K562 (cell line): ENCODE measurements around the gene AACS. TPM values are rescaled to one million over a fixed set of nuclear protein-coding genes. Genes with fewer than 3 reads are reported as not detected.

Experiments
- ATAC-seq: fragments of 200-7000 bp; cut with Tn5 transposase; 3 replicates; pipeline ENCODE4 v1.9.1; 2020; ENCODE audit warnings: moderate library complexity
- BruUV-seq: library from RNA; stranded (reverse); fragments of 400-500 nt; replicated peaks from 2 replicates; lab custom pipeline; 2021; lab: Mats Ljungman, UMichigan
- CTCF ChIA-PET: fragments of 300-600 bp; formaldehyde crosslinking; extraction: SDS; loops from one replicate; lab custom pipeline; 2021; ENCODE audit warnings: low intra/inter-chr PET ratio; lab: Yijun Ruan, JAX
- POLR2A ChIA-PET: fragments of 300-600, 350-650 bp; sonication (Branson Sonifier 250); formaldehyde crosslinking; extraction: SDS; loops from one replicate; lab custom pipeline; 2021; ENCODE audit warnings: antibody characterized with exemption, inconsistent platforms; lab: Yijun Ruan, JAX
- DNase-seq, 4 experiments: peaks; one replicate each; pipeline versions ENCODE4 v3.0.0 to v3.0.0-alpha.2; 2011 to 2018; ENCODE audit warnings: low spot score in 3 of 4, mixed read lengths in 3 of 4; ENCODE audit errors: extremely low read depth in 1 of 4
- FAIRE-seq: peaks from 2 replicates; lab custom pipeline; 2011; peaks lifted over from hg19 to GRCh38; lab: Jason Lieb, UNC
- H2AFZ ChIP-seq: 2 replicates; pipeline ENCODE4 v1.6.0; 2011; ENCODE audit warnings: low read depth, low read length, control low read depth, inconsistent platforms
- H3K27ac ChIP-seq: fragments of 200-600 bp; 3 replicates; pipeline ENCODE4 v1.8.0; 2011; ENCODE audit warnings: low read depth, mild to moderate bottlenecking, control low read depth, inconsistent platforms, low read length, moderate library complexity, mixed read lengths; ENCODE audit errors: extremely low read depth
- H3K27me3 ChIP-seq, 2 experiments: fragments of 300-600 bp in 1 of 2; 2 replicates in 1 of 2; 3 replicates in 1 of 2; pipeline versions ENCODE4 v1.6.0 to v1.8.0; 2011; ENCODE audit warnings: inconsistent platforms in 2 of 2, low read length in 2 of 2, mild to moderate bottlenecking in 1 of 2, mixed read lengths in 1 of 2, moderate library complexity in 1 of 2; ENCODE audit not compliant: control insufficient read depth in 2 of 2, insufficient read depth in 2 of 2
- H3K36me3 ChIP-seq: fragments of 300-600 bp; 3 replicates; pipeline ENCODE4 v1.8.0; 2011; ENCODE audit warnings: mild to moderate bottlenecking, low read length, inconsistent platforms; ENCODE audit not compliant: control insufficient read depth, insufficient read depth
- H3K4me1 ChIP-seq, 2 experiments: fragments of 200-600 bp in 1 of 2; replicated peaks in 1 of 2; 2 replicates in 1 of 2; 3 replicates in 1 of 2; pipeline versions ENCODE4 v1.5.1 to v1.8.0; 2011; ENCODE audit warnings: inconsistent platforms in 2 of 2, low read length in 2 of 2, mild to moderate bottlenecking in 1 of 2, mixed read lengths in 1 of 2, moderate library complexity in 1 of 2; ENCODE audit not compliant: control insufficient read depth in 2 of 2, insufficient read depth in 2 of 2
- H3K4me2 ChIP-seq: 2 replicates; pipeline ENCODE4 v1.6.1; 2011; ENCODE audit warnings: low read length, control low read depth, inconsistent platforms, mixed read lengths; ENCODE audit not compliant: insufficient read depth
- H3K4me3 ChIP-seq: fragments of 200-600 bp; sonication (generic), shearing (Covaris generic); 2 replicates; pipeline ENCODE4 v1.5.1; 2016; ENCODE audit warnings: control low read depth, inconsistent platforms
- H3K79me2 ChIP-seq: fragments of 200-600 bp; 3 replicates; pipeline ENCODE4 v1.8.0; 2011; ENCODE audit warnings: low read length, inconsistent platforms; ENCODE audit not compliant: control insufficient read depth, insufficient read depth
- H3K9ac ChIP-seq, 2 experiments: 2 replicates each; pipeline versions ENCODE4 v1.6.0 to v1.6.1; 2011; ENCODE audit warnings: low read depth in 2 of 2, low read length in 2 of 2, control low read depth in 1 of 2, inconsistent platforms in 1 of 2, mild to moderate bottlenecking in 1 of 2, mixed read lengths in 1 of 2; ENCODE audit not compliant: insufficient read depth in 1 of 2
- H3K9me1 ChIP-seq: one replicate; pipeline ENCODE4 v1.6.0; 2011; ENCODE audit warnings: inconsistent platforms, mild to moderate bottlenecking, low read length, moderate library complexity; ENCODE audit not compliant: control insufficient read depth, insufficient read depth
- H3K9me3 ChIP-seq: replicated peaks from 2 replicates; pipeline ENCODE4 v1.5.1; 2011; ENCODE audit warnings: low read depth, low read length, inconsistent platforms; ENCODE audit not compliant: control insufficient read depth, insufficient read depth
- H4K20me1 ChIP-seq: replicated peaks from 2 replicates; pipeline ENCODE4 v1.6.1; 2011; ENCODE audit warnings: low read length, inconsistent platforms, mixed read lengths; ENCODE audit not compliant: control insufficient read depth, insufficient read depth
- BRF2 ChIP-seq: IDR thresholded peaks from 3 replicates; pipeline ENCODE4 v1.6.1; 2011; ENCODE audit warnings: borderline replicate concordance, mild to moderate bottlenecking; ENCODE audit not compliant: insufficient read length, insufficient read depth
- CC2D1A ChIP-seq: fragments of 450-650 bp; IDR thresholded peaks from 2 replicates; pipeline ENCODE4 v1.6.1; 2017; ENCODE audit warnings: mild to moderate bottlenecking
- HNRNPH1 ChIP-seq: fragments of 200-400 bp; formaldehyde crosslinking; optimal IDR thresholded peaks from 2 replicates; pipeline ENCODE3; 2017; ENCODE audit warnings: low read depth, mild to moderate bottlenecking, low read length, moderate library complexity
- LARP7 ChIP-seq: fragments of 450-650 bp; IDR thresholded peaks from 2 replicates; pipeline ENCODE4 v1.6.1; 2016
- RBFOX2 ChIP-seq: fragments of 200-400 bp; formaldehyde crosslinking; IDR thresholded peaks from 2 replicates; pipeline ENCODE4 v1.6.1; 2017; ENCODE audit warnings: low read depth, mild to moderate bottlenecking, low read length, moderate library complexity
- RBM17 ChIP-seq: fragments of 200-400 bp; formaldehyde crosslinking; IDR thresholded peaks from 2 replicates; pipeline ENCODE4 v1.6.1; 2017; ENCODE audit warnings: low read depth, mild to moderate bottlenecking, low read length, borderline replicate concordance
- ZNF324 ChIP-seq: fragments of 250-450 bp; sonication (Bioruptor Pico); IDR thresholded peaks from 2 replicates; pipeline ENCODE4 v1.4.0; 2020; ENCODE audit warnings: mild to moderate bottlenecking
- ZNF609 ChIP-seq: sonication (generic); formaldehyde crosslinking; IDR thresholded peaks from 2 replicates; pipeline ENCODE4 v1.8.1; 2023; ENCODE audit warnings: missing genetic modification reagents, mild to moderate bottlenecking, borderline replicate concordance
- ZNF639 ChIP-seq, 2 experiments: fragments of 200-800 bp in 1 of 2; sonication (Bioruptor generic) in 1 of 2; sonication (generic) in 1 of 2; formaldehyde crosslinking in 1 of 2; IDR thresholded peaks in 1 of 2; conservative IDR thresholded peaks in 1 of 2; 2 replicates each; pipeline versions ENCODE4 v1.5.0 to v1.6.1; 2016 to 2020; ENCODE audit warnings: missing compliant biosample characterization in 1 of 2, missing genetic modification characterization in 1 of 2, missing genetic modification reagents in 1 of 2
- WGBS: fragments of 100-300 bp; shearing (Covaris generic); methylation state at CpG from one replicate; pipeline ENCODE4 v1.1.6; 2016; ENCODE audit warnings: low coverage, mixed read lengths; ENCODE audit not compliant: insufficient coverage; ENCODE audit errors: missing lambda C conversion rate; 5-methylcytosine and 5-hydroxymethylcytosine counted together
- in situ Hi-C: fragments of 300-500 bp; cut with MboI; formaldehyde crosslinking; loops from 4 replicates; pipeline ENCODE4 v1.15.0; 2018; ENCODE audit warnings: inconsistent platforms, mixed read lengths
- intact Hi-C: fragments of 100-400 bp; cut with micrococcal nuclease; formaldehyde crosslinking; loops from 2 replicates; pipeline ENCODE4 v1.14.2; 2022
- polyA plus RNA-seq, 8 experiments: library from polyadenylated mRNA; depleted of rRNA in 4 of 8; stranded (reverse) in 5 of 8; unstranded in 3 of 8; fragments of >200 nt; fragmentation: Nextera tagmentation in 2 of 8; fragmentation: Illumina TruSeq in 1 of 8; extraction: Ambion mirVana in 2 of 8; extraction: Trizol in 1 of 8; gene quantifications; 2 replicates each; pipeline versions ENCODE4 v1.2.1 to v1.2.3, GENCODE V29; 2011 to 2014; ENCODE audit warnings: inconsistent platforms in 1 of 8, missing spikeins in 1 of 8
- total RNA-seq, 7 experiments: library from RNA; depleted of rRNA in 6 of 7; stranded (reverse); fragments of >200 nt in 6 of 7; fragmentation: Illumina TruSeq in 2 of 7; extraction: Trizol in 2 of 7; gene quantifications; 2 replicates each; pipeline versions ENCODE4 v1.2.1 to v1.2.3, GENCODE V29; 2011 to 2021; ENCODE audit warnings: low replicate concordance in 1 of 7

AACS gene
- total and polyA plus RNA-seq, 9 of the 15 experiments (the other 6 are each of a cell fraction or from before 2014, with no cell fraction given), result 2.4 to 13.0 (median 6.0) TPM

- intact Hi-C loops (no loop called here), in situ Hi-C loops (no loop called here)
- Histone ChIP-seq H3K9ac (no peak overlapping the region), H3K27me3 (peaks cover 10 to 38% of the 10 kb centered on the region in 2 experiments; a peak in 4 of 5 replicates), H3K4me2 (no peak overlapping the region), H3K4me1 (peaks cover 0 to 5% of the 10 kb centered on the region in 2 experiments; a peak in 2 of 5 replicates), H3K9me3 (no peaks in the 10 kb centered on the region), H3K4me3 (no peak overlapping the region), H3K79me2 (no peaks in the 10 kb centered on the region), H3K36me3 (no peaks in the 10 kb centered on the region), H4K20me1 (no peaks in the 10 kb centered on the region), H3K27ac (no peak overlapping the region), H2AFZ (no peak overlapping the region), H3K9me1 (no peaks in the 10 kb centered on the region)
- FAIRE-seq (no peak), DNase-seq (no peak), ATAC-seq (no peak)
- TF ChIP-seq BRF2 (no peak), ZNF639 (CRISPR knock-in tag; conservative IDR thresholded peaks at IDR 0.05 in 1 of 2, IDR thresholded peaks at IDR 0.05 in 1 of 2) (no peak), RBM17 (no peak), ZNF324 (CRISPR knock-in tag) (no peak), ZNF609 (no peak), CC2D1A (no peak), HNRNPH1 (no peak), LARP7 (no peak), RBFOX2 (no peak)
- WGBS, result 9% methylated on average over 2 of the region's 2 CpGs
- CTCF ChIA-PET, result no interaction called here
- BruUV-seq, result no TSS peak
- POLR2A ChIA-PET, result interaction anchor here (0.9 to 1.5 kb wide), 2 partner anchors 17 to 21 kb away, joined by 3 to 5 read pairs; no protein-coding TSS in a partner anchor
Measured at GRCh38 chr12:125161712-125162022, 96.4 kb downstream of the AACS start.
